Suprapubic skin (tissue), 4 donors: ENCODE results near the gene SUSD4.

ENCODE experiments used
- CTCF ChIP-seq, 2 donors: fragments of 200-600 bp in 1 of 2; fragments of 450-650 bp in 1 of 2; sonication (generic) in 1 of 2; IDR thresholded peaks; one replicate each; pipeline ENCODE4 v1.5.1; 2016 to 2019; ENCODE audit warnings: antibody characterized with exemption in 2 of 2, mild to moderate bottlenecking in 1 of 2, moderate library complexity in 1 of 2
- EP300 ChIP-seq: sonication (generic); formaldehyde crosslinking; IDR thresholded peaks from one replicate; pipeline ENCODE4 v1.6.1; 2017; ENCODE audit warnings: antibody characterized with exemption
- POLR2A ChIP-seq, 2 donors: fragments of 450-650 bp; IDR thresholded peaks; one replicate each; pipeline ENCODE4 v1.6.1; 2017; ENCODE audit warnings: antibody characterized with exemption in 2 of 2, mild to moderate bottlenecking in 2 of 2, moderate library complexity in 2 of 2
- POLR2AphosphoS5 ChIP-seq, 3 donors: sonication (generic); formaldehyde crosslinking; IDR thresholded peaks; one replicate each; pipeline ENCODE4 v1.6.1; 2017; ENCODE audit warnings: antibody characterized with exemption in 3 of 3

- TF ChIP-seq POLR2A (IDR thresholded peaks at IDR 0.05) (no peak), CTCF (IDR thresholded peaks at IDR 0.05) (no peak), EP300 (no peak), POLR2AphosphoS5 (IDR thresholded peaks at IDR 0.05) (no peak)
These were observed 48.3 kb downstream of the SUSD4 start for GRCh38 chr1:223315665-223316064.
